ENCODE results near the gene TSC22D1. TPM values are rescaled to one million over a fixed set of nuclear protein-coding genes. Genes with fewer than 3 reads are reported as not detected.
"Not testable (repeated sequence)": the region's sequence is repeated elsewhere in the genome, so short reads cannot be mapped to it uniquely, and the experiment has no call there.

Gene TSC22D1
- total RNA-seq, 1 experiment from 2014 or later = 37.2 TPM

DNA sequence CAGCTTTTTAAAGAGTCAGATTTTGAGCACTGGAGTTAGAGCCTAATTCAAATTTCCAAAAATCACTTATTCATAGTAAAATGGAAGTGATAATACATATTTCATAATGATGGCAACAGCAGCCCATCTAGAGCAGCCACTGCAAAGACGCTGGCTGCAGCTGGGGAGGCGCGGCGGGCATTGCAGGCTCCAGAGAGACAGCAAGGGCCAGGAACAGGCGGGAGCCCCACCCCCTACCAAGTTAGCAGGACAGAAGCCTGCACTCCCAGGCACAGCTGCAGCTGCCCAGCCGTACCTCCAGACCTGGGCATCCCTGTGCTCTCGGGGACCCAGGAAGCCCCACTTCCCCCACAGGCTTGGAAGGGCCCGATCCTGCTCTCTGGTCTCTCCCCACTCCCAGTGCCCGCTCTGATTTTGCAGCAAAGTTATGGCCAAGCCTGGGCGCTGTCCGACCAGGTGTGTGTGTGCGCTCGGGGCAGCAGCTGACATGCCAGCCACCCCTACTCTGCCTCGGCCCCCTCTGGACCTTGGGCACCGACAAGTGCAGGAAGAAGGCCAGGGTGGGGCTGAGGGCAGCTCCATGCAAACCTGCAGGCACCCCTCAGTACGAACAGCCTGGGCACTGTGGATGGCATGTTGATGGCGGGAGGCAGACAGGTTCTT, 117.7 kb downstream of the TSC22D1 start:
- no TSS peak for BruUV-seq (replicated peaks)

GRCh38 chr13:44456212-44456611, 119.9 kb downstream of the TSC22D1 start:
- DNase-seq; H3K27me3 Mint-ChIP-seq (ENCODE audit: unreplicated experiment); H3K27ac Mint-ChIP-seq (ENCODE audit: unreplicated experiment); H3K36me3 Mint-ChIP-seq (ENCODE audit: insufficient read depth, unreplicated experiment); intact Hi-C loops (cut with micrococcal nuclease; ENCODE audit: unreplicated experiment); H3K4me1 Mint-ChIP-seq (ENCODE audit: low read depth, unreplicated experiment); BruUV-seq (replicated peaks); H3K9me3 Mint-ChIP-seq (ENCODE audit: low read depth, unreplicated experiment); CTCF ChIA-PET; H3K4me3 Mint-ChIP-seq (ENCODE audit: low read depth, unreplicated experiment): not testable (repeated sequence)

More for the DNA sequence above, 117.7 kb downstream of the TSC22D1 start:
- H3K27ac Mint-ChIP-seq (ENCODE audit: unreplicated experiment) = no peak overlapping the region
- no peaks in the 10 kb centered on the region for H3K36me3 Mint-ChIP-seq (ENCODE audit: insufficient read depth, unreplicated experiment)
- no peaks in the 10 kb centered on the region for H3K4me1 Mint-ChIP-seq (ENCODE audit: low read depth, unreplicated experiment)
- CTCF ChIA-PET = interaction anchor here (0.6 kb wide), 1 partner anchor 384 kb away, joined by 3 read pairs; no protein-coding TSS in a partner anchor
- H3K4me3 Mint-ChIP-seq (ENCODE audit: low read depth, unreplicated experiment) = no peak overlapping the region
- H3K27me3 Mint-ChIP-seq (ENCODE audit: unreplicated experiment) = no peaks in the 10 kb centered on the region
- DNase-seq = no peak
- intact Hi-C loops (cut with micrococcal nuclease; ENCODE audit: unreplicated experiment) = no loop called here
- TF ChIP-seq, protein P1, sequence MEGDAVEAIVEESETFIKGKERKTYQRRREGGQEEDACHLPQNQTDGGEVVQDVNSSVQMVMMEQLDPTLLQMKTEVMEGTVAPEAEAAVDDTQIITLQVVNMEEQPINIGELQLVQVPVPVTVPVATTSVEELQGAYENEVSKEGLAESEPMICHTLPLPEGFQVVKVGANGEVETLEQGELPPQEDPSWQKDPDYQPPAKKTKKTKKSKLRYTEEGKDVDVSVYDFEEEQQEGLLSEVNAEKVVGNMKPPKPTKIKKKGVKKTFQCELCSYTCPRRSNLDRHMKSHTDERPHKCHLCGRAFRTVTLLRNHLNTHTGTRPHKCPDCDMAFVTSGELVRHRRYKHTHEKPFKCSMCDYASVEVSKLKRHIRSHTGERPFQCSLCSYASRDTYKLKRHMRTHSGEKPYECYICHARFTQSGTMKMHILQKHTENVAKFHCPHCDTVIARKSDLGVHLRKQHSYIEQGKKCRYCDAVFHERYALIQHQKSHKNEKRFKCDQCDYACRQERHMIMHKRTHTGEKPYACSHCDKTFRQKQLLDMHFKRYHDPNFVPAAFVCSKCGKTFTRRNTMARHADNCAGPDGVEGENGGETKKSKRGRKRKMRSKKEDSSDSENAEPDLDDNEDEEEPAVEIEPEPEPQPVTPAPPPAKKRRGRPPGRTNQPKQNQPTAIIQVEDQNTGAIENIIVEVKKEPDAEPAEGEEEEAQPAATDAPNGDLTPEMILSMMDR (IDR thresholded peaks at IDR 0.05; ENCODE audit: unreplicated experiment) = no peak
- H3K9me3 Mint-ChIP-seq (ENCODE audit: low read depth, unreplicated experiment) = no peaks in the 10 kb centered on the region

DNA sequence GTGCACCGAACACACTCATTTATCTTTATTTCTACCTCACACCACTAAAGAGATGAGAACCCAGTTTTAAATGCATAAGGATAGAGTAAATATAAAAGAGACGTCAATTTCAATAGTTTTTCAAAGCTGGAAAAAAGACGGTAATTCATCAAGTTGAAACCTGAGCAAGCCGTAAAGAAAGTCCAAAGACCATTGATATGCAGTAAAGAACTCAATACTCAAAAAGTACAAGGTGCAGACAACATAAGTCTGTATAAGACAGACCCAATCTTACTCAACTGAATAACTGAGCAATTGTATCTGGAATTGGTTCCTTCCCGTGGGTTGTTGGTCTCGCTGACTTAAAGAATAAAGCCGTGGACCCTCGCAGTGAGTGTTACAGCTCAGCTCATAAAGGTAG, 120.4 kb downstream of the TSC22D1 start:
- no TSS peak for BruUV-seq (replicated peaks)
- CTCF ChIA-PET = no interaction called here
- Mint-ChIP-seq H3K27me3 (ENCODE audit: unreplicated experiment) (no peaks in the 10 kb centered on the region), H3K9me3 (ENCODE audit: low read depth, unreplicated experiment) (no peaks in the 10 kb centered on the region), H3K4me1 (ENCODE audit: low read depth, unreplicated experiment) (peaks cover 3% of the 10 kb centered on the region), H3K36me3 (ENCODE audit: insufficient read depth, unreplicated experiment) (peaks cover 2% of the 10 kb centered on the region), H3K4me3 (ENCODE audit: low read depth, unreplicated experiment) (no peak overlapping the region), H3K27ac (ENCODE audit: unreplicated experiment) (no peak overlapping the region)
- TF ChIP-seq, protein P1 (IDR thresholded peaks at IDR 0.05; ENCODE audit: unreplicated experiment) = no peak
- DNase-seq = no peak
- intact Hi-C loops (cut with micrococcal nuclease; ENCODE audit: unreplicated experiment) = no loop called here

- intact Hi-C loops (cut with micrococcal nuclease; ENCODE audit: unreplicated experiment) = no loop called here
These were observed 122.2 kb downstream of the TSC22D1 start for GRCh38 chr13:44453881-44454280.

DNA sequence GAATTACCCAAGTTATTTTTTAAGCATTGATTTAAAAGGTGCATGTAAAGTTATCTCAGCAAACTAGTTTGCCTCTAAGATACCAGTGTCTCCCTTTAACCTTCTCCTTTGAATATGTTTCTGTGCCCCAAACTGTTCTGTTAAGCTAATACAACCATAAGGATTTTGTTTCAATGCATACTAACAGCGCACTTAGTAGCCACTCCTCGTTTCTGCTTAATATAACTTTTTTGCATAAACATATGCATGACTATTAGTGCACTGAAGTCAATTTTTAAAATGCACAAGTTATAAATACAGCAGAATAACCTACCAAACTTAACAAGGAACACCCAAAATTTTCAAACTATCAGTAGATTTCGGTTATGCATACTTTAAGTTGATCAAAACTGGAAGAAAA, 123.1 kb downstream of the TSC22D1 start:
- DNase-seq = no peak
- intact Hi-C loops (cut with micrococcal nuclease; ENCODE audit: unreplicated experiment) = no loop called here
- TF ChIP-seq, protein P1 (IDR thresholded peaks at IDR 0.05; ENCODE audit: unreplicated experiment) = no peak
- no peaks in the 10 kb centered on the region for H3K27me3 Mint-ChIP-seq (ENCODE audit: unreplicated experiment)
- no peaks in the 10 kb centered on the region for H3K9me3 Mint-ChIP-seq (ENCODE audit: low read depth, unreplicated experiment)
- CTCF ChIA-PET = no interaction called here
- H3K27ac Mint-ChIP-seq (ENCODE audit: unreplicated experiment) = no peak overlapping the region
- no TSS peak for BruUV-seq (replicated peaks)
- peaks cover 17% of the 10 kb centered on the region for H3K4me1 Mint-ChIP-seq (ENCODE audit: low read depth, unreplicated experiment)
- H3K36me3 Mint-ChIP-seq (ENCODE audit: insufficient read depth, unreplicated experiment) = peaks cover 8% of the 10 kb centered on the region
- no peak overlapping the region for H3K4me3 Mint-ChIP-seq (ENCODE audit: low read depth, unreplicated experiment)

More at GRCh38 chr13:44453881-44454280, 122.2 kb downstream of the TSC22D1 start:
- CTCF ChIA-PET = no interaction called here
- H3K27me3 Mint-ChIP-seq (ENCODE audit: unreplicated experiment) = no peaks in the 10 kb centered on the region
- BruUV-seq (replicated peaks) = no TSS peak
- H3K4me3 Mint-ChIP-seq (ENCODE audit: low read depth, unreplicated experiment) = no peak overlapping the region
- peaks cover 8% of the 10 kb centered on the region for H3K36me3 Mint-ChIP-seq (ENCODE audit: insufficient read depth, unreplicated experiment)
- H3K9me3 Mint-ChIP-seq (ENCODE audit: low read depth, unreplicated experiment) = no peaks in the 10 kb centered on the region
- H3K4me1 Mint-ChIP-seq (ENCODE audit: low read depth, unreplicated experiment) = peaks cover 17% of the 10 kb centered on the region
- DNase-seq = no peak
- no peak overlapping the region for H3K27ac Mint-ChIP-seq (ENCODE audit: unreplicated experiment)
- TF ChIP-seq, protein P1 (IDR thresholded peaks at IDR 0.05; ENCODE audit: unreplicated experiment) = no peak
